HEK293 (cell line): Measurements from ENCODE around the gene BMPR2.

Source experiments
- CTCF ChIA-PET: fragments of 350-600 bp; formaldehyde crosslinking; extraction: SDS; loops from one replicate; lab custom pipeline; 2021; ENCODE audit warnings: antibody characterized with exemption; lab: Yijun Ruan, JAX
- POLR2A ChIA-PET: fragments of 300-600 bp; formaldehyde crosslinking; extraction: SDS; loops from one replicate; lab custom pipeline; 2020; ENCODE audit warnings: antibody characterized with exemption, inconsistent platforms; lab: Yijun Ruan, JAX
- H3K27ac ChIP-seq: fragments of 200-500 bp; sonication (Bioruptor generic); 2 replicates; pipeline ENCODE4 v1.5.1; 2014; ENCODE audit warnings: low read depth, low read length, control low read depth, inconsistent platforms; ENCODE audit errors: extremely low read depth
- H3K36me3 ChIP-seq, 2 experiments: fragments of 200-500 bp in 1 of 2; sonication (Bioruptor generic) in 1 of 2; 1 replicate in 1 of 2; 2 replicates in 1 of 2; pipeline ENCODE4 v1.5.1; 2014 to 2017; ENCODE audit warnings: inconsistent platforms in 2 of 2, low read length in 2 of 2; ENCODE audit not compliant: control insufficient read depth in 2 of 2, insufficient read depth in 1 of 2
- H3K4me1 ChIP-seq: fragments of 200-500 bp; sonication (Bioruptor generic); 2 replicates; pipeline ENCODE4 v1.5.1; 2014; ENCODE audit warnings: mild to moderate bottlenecking, low read length, inconsistent platforms; ENCODE audit not compliant: control insufficient read depth, insufficient read depth
- H3K4me3 ChIP-seq: 2 replicates; pipeline ENCODE4 v1.5.1; 2011; ENCODE audit warnings: low read depth, mild to moderate bottlenecking, control low read depth, low read length, moderate library complexity
- H3K9me3 ChIP-seq: fragments of 200-500 bp; sonication (Bioruptor generic); 2 replicates; pipeline ENCODE4 v1.5.1; 2014; ENCODE audit warnings: low read depth, low read length, inconsistent platforms; ENCODE audit not compliant: control insufficient read depth, insufficient read depth
- BCL11B ChIP-seq: fragments of 450-650 bp; formaldehyde crosslinking; IDR thresholded peaks from 2 replicates; pipeline ENCODE4 v1.5.1; 2016; ENCODE audit warnings: low read depth, missing biosample characterization, missing genetic modification characterization
- GLIS2 ChIP-seq: fragments of 450-650 bp; formaldehyde crosslinking; IDR thresholded peaks from 2 replicates; pipeline ENCODE4 v1.5.1; 2016; ENCODE audit warnings: missing biosample characterization, missing genetic modification characterization
- HOXA7 ChIP-seq: sonication (generic); formaldehyde crosslinking; IDR thresholded peaks from 2 replicates; pipeline ENCODE4 v1.8.1; 2022; ENCODE audit warnings: missing genetic modification reagents, borderline replicate concordance
- HOXD13 ChIP-seq: sonication (generic); formaldehyde crosslinking; IDR thresholded peaks from 2 replicates; pipeline ENCODE4 v1.8.0; 2022; ENCODE audit warnings: missing genetic modification reagents, borderline replicate concordance
- KLF8 ChIP-seq: fragments of 450-650 bp; formaldehyde crosslinking; IDR thresholded peaks from 2 replicates; pipeline ENCODE4 v1.5.1; 2016; ENCODE audit warnings: missing biosample characterization, missing genetic modification characterization
- KLF9 ChIP-seq: fragments of 450-650 bp; formaldehyde crosslinking; IDR thresholded peaks from 2 replicates; pipeline ENCODE4 v1.5.1; 2016; ENCODE audit warnings: missing biosample characterization, missing genetic modification characterization, low read depth
- PRDM10 ChIP-seq: fragments of 450-650 bp; formaldehyde crosslinking; IDR thresholded peaks from 2 replicates; pipeline ENCODE4 v1.5.1; 2016; ENCODE audit warnings: missing biosample characterization, missing genetic modification characterization
- YY1 ChIP-seq: fragments of 450-650 bp; formaldehyde crosslinking; IDR thresholded peaks from 2 replicates; pipeline ENCODE4 v1.5.1; 2018; ENCODE audit warnings: missing biosample characterization, missing genetic modification characterization
- ZBTB17 ChIP-seq: fragments of 450-650 bp; formaldehyde crosslinking; IDR thresholded peaks from 2 replicates; pipeline ENCODE4 v1.5.1; 2016; ENCODE audit warnings: missing biosample characterization, missing genetic modification characterization
- ZBTB26 ChIP-seq: fragments of 450-650 bp; formaldehyde crosslinking; optimal IDR thresholded peaks from 2 replicates; pipeline ENCODE3; 2016; ENCODE audit warnings: missing biosample characterization, mild to moderate bottlenecking, missing genetic modification characterization
- ZNF146 ChIP-seq: fragments of 450-650 bp; formaldehyde crosslinking; IDR thresholded peaks from 2 replicates; pipeline ENCODE4 v1.5.1; 2016; ENCODE audit warnings: missing biosample characterization, missing genetic modification characterization
- ZNF155 ChIP-seq: fragments of 450-650 bp; formaldehyde crosslinking; IDR thresholded peaks from 2 replicates; pipeline ENCODE4 v1.5.1; 2016; ENCODE audit warnings: missing biosample characterization, missing genetic modification characterization
- ZNF239 ChIP-seq: fragments of 450-650 bp; formaldehyde crosslinking; IDR thresholded peaks from 2 replicates; pipeline ENCODE4 v1.5.1; 2016; ENCODE audit warnings: missing biosample characterization, missing genetic modification characterization
- ZNF24 ChIP-seq: fragments of 450-650 bp; formaldehyde crosslinking; IDR thresholded peaks from 2 replicates; pipeline ENCODE4 v1.5.1; 2016; ENCODE audit warnings: missing biosample characterization, missing genetic modification characterization
- ZNF302 ChIP-seq: fragments of 450-650 bp; formaldehyde crosslinking; IDR thresholded peaks from 2 replicates; pipeline ENCODE4 v1.5.1; 2016; ENCODE audit warnings: missing biosample characterization, missing genetic modification characterization, low read depth
- ZNF324 ChIP-seq: fragments of 450-650 bp; formaldehyde crosslinking; IDR thresholded peaks from 2 replicates; pipeline ENCODE4 v1.5.1; 2016; ENCODE audit warnings: missing biosample characterization, missing genetic modification characterization
- ZNF350 ChIP-seq: fragments of 450-650 bp; formaldehyde crosslinking; IDR thresholded peaks from 2 replicates; pipeline ENCODE4 v1.5.0; 2017; ENCODE audit warnings: missing biosample characterization, mild to moderate bottlenecking, missing genetic modification characterization
- ZNF366 ChIP-seq: fragments of 450-650 bp; formaldehyde crosslinking; conservative IDR thresholded peaks from 2 replicates; pipeline ENCODE4 v1.5.1; 2016; ENCODE audit warnings: missing biosample characterization, missing genetic modification characterization
- ZNF394 ChIP-seq: fragments of 450-650 bp; formaldehyde crosslinking; IDR thresholded peaks from 2 replicates; pipeline ENCODE4 v1.5.1; 2016; ENCODE audit warnings: missing biosample characterization, missing genetic modification characterization, mild to moderate bottlenecking, moderate library complexity, borderline replicate concordance
- ZNF585B ChIP-seq: fragments of 450-650 bp; formaldehyde crosslinking; IDR thresholded peaks from 2 replicates; pipeline ENCODE4 v1.5.1; 2016; ENCODE audit warnings: missing biosample characterization, missing genetic modification characterization
- ZNF600 ChIP-seq: fragments of 450-650 bp; formaldehyde crosslinking; IDR thresholded peaks from 2 replicates; pipeline ENCODE4 v1.5.1; 2016; ENCODE audit warnings: missing biosample characterization, missing genetic modification characterization
- ZNF626 ChIP-seq: fragments of 450-650 bp; sonication (Bioruptor Pico); formaldehyde crosslinking; IDR thresholded peaks from 2 replicates; pipeline ENCODE4 v1.5.1; 2018; ENCODE audit warnings: missing biosample characterization, missing genetic modification characterization, inconsistent platforms
- ZNF658 ChIP-seq: fragments of 450-650 bp; formaldehyde crosslinking; IDR thresholded peaks from 2 replicates; pipeline ENCODE4; 2016; ENCODE audit warnings: missing biosample characterization, missing genetic modification characterization
- ZNF76 ChIP-seq: fragments of 450-650 bp; formaldehyde crosslinking; IDR thresholded peaks from 2 replicates; pipeline ENCODE4; 2016; ENCODE audit warnings: low read depth, missing biosample characterization, missing genetic modification characterization, borderline replicate concordance
- ZNF768 ChIP-seq: fragments of 450-650 bp; formaldehyde crosslinking; IDR thresholded peaks from 2 replicates; pipeline ENCODE4 v1.5.1; 2018; ENCODE audit warnings: missing biosample characterization, mild to moderate bottlenecking, missing genetic modification characterization
- ZNF777 ChIP-seq: fragments of 450-650 bp; formaldehyde crosslinking; IDR thresholded peaks from 2 replicates; pipeline ENCODE4 v1.5.1; 2017; ENCODE audit warnings: missing biosample characterization, missing genetic modification characterization, borderline replicate concordance
- ZNF791 ChIP-seq: fragments of 450-650 bp; formaldehyde crosslinking; IDR thresholded peaks from 2 replicates; pipeline ENCODE4 v1.5.1; 2016; ENCODE audit warnings: missing biosample characterization, missing genetic modification characterization
- ZNF837 ChIP-seq: fragments of 450-650 bp; formaldehyde crosslinking; IDR thresholded peaks from 2 replicates; pipeline ENCODE4 v1.5.1; 2016; ENCODE audit warnings: missing biosample characterization, missing genetic modification characterization
- TF ChIP-seq, protein P1 (sequence below): fragments of 450-650 bp; formaldehyde crosslinking; IDR thresholded peaks from 2 replicates; pipeline ENCODE4 v1.5.1; 2016; ENCODE audit warnings: missing biosample characterization, missing genetic modification characterization

Gene BMPR2

DNA sequence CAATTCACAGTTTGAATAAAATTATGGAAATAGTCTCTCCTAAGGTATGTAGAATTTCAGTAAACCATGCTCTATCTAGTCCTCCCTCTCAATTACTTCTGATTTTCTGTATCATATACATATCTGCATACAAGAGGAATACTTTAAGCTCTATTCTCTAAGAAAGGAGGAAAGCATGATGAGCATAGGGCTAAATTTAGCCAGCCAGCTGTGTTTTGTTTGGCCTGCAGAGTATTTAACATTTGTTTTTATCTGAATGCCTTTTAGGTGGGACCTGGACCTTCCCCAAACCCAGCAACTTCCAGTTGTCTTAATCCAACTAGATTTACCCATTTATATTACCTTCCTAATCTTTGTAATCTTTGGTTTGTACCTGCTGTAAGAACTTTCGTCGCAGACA lies 216.4 kb downstream of the BMPR2 start:
- no peaks in the 10 kb centered on the region for H3K36me3 ChIP-seq
- no peak overlapping the region for H3K4me3 ChIP-seq
- H3K4me1 ChIP-seq: no peaks in the 10 kb centered on the region
- H3K27ac ChIP-seq: no peak overlapping the region
- ChIA-PET POLR2A (no interaction called here), CTCF (interaction anchor here (0.7 kb wide), 1 partner anchor 925 kb away, joined by 3 read pairs; no protein-coding TSS in a partner anchor)
- no peak for TF ChIP-seq ZNF239 (tag by site-specific recombination)
- no peak for TF ChIP-seq ZNF585B
- no peak for TF ChIP-seq KLF9 (tag by site-specific recombination)
- TF ChIP-seq ZNF791 (tag by site-specific recombination): no peak
- TF ChIP-seq ZNF394 (tag by site-specific recombination): no peak
- TF ChIP-seq ZNF600 (tag by site-specific recombination): no peak
- TF ChIP-seq ZBTB17 (tag by site-specific recombination): no peak
- no peak for TF ChIP-seq HOXA7 (CRISPR knock-in tag)
- TF ChIP-seq ZNF155 (tag by site-specific recombination): no peak
- TF ChIP-seq ZNF366 (tag by site-specific recombination): no peak
- no peak for TF ChIP-seq BCL11B (tag by site-specific recombination)
- TF ChIP-seq, protein P1, sequence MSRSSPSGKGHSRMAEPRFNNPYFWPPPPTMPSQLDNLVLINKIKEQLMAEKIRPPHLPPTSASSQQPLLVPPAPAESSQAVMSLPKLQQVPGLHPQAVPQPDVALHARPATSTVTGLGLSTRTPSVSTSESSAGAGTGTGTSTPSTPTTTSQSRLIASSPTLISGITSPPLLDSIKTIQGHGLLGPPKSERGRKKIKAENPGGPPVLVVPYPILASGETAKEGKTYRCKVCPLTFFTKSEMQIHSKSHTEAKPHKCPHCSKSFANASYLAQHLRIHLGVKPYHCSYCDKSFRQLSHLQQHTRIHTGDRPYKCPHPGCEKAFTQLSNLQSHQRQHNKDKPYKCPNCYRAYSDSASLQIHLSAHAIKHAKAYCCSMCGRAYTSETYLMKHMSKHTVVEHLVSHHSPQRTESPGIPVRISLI (tag by site-specific recombination): no peak
- TF ChIP-seq HOXD13 (CRISPR knock-in tag): no peak
- no peaks in the 10 kb centered on the region for H3K9me3 ChIP-seq

GRCh38 chr2:202599105-202599504 lies 223.0 kb downstream of the BMPR2 start:
- Histone ChIP-seq H3K4me1 (no peaks in the 10 kb centered on the region), H3K4me3 (no peak overlapping the region), H3K36me3 (no peaks in the 10 kb centered on the region), H3K9me3 (no peaks in the 10 kb centered on the region), H3K27ac (no peak overlapping the region)
- CTCF ChIA-PET: interaction anchor here (0.7 to 2.9 kb wide), 2 partner anchors 10 to 255 kb away, joined by 3 to 15 read pairs; no protein-coding TSS in a partner anchor
- POLR2A ChIA-PET: no interaction called here
- TF ChIP-seq ZNF146 (tag by site-specific recombination): no peak
- no peak for TF ChIP-seq ZNF658 (tag by site-specific recombination)
- no peak for TF ChIP-seq ZNF837
- no peak for TF ChIP-seq ZNF777 (tag by site-specific recombination)
- no peak for TF ChIP-seq ZBTB26 (tag by site-specific recombination)
- TF ChIP-seq ZNF76 (tag by site-specific recombination): no peak
- no peak for TF ChIP-seq ZNF626 (tag by site-specific recombination)
- no peak for TF ChIP-seq PRDM10 (tag by site-specific recombination)
- TF ChIP-seq ZNF24 (tag by site-specific recombination): no peak
- TF ChIP-seq ZNF302 (tag by site-specific recombination): no peak
- TF ChIP-seq KLF8 (tag by site-specific recombination): no peak
- TF ChIP-seq ZNF324 (tag by site-specific recombination): no peak
- TF ChIP-seq ZNF350 (tag by site-specific recombination): no peak
- no peak for TF ChIP-seq YY1
- no peak for TF ChIP-seq ZNF768 (tag by site-specific recombination)
- no peak for TF ChIP-seq GLIS2 (tag by site-specific recombination)
